Fibroblast of skin of scalp (primary cell): Measurements from ENCODE around the gene KLHDC8A.

Source experiments
- DNase-seq: peaks from one replicate; pipeline ENCODE4 v3.0.0-alpha.2; 2013

Gene KLHDC8A

GRCh38 chr1:205343431-205344065, 13.2 kb downstream of the KLHDC8A start:
- DNase-seq: no peak

DNA sequence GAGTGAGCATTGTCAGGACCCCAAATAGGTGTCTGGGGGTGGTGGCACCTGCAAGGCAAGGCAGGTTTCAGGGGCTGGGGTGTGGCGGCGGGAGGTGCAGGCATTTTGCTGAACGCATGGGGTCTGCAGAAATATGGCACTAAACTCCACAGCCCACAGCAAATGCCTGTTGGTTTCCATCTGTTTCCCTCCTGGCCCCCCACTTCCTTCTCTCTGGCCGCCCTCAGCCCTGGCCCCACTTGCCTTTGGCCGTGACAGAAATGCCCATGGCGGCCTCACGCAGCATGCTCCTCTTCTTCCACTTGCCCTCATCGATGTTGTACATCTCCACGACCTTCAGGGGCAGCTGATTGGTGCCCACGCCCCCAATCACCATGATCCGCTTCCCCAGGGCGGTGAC, 13.7 kb downstream of the KLHDC8A start:
- DNase-seq: no peak

DNA sequence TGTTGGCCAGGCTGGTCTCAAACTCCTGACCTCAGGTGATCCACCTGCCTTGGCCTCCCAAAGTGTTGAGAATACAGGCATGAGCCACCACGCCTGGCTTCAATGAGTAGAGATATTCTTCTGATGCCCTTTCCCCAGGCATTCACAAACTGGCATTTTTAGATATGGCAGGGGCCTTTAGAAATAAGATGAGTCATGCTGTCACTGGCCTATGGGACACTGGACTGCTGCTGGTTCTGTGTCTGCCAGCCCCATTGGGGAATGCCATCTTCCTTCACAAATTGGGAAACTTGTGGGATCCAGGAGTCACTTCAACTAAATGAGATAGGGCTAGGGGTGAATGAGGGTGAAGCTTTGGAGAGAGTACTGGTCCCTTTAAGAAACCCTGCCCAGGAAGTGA, 16.0 kb downstream of the KLHDC8A start:
- no peak for DNase-seq

DNA sequence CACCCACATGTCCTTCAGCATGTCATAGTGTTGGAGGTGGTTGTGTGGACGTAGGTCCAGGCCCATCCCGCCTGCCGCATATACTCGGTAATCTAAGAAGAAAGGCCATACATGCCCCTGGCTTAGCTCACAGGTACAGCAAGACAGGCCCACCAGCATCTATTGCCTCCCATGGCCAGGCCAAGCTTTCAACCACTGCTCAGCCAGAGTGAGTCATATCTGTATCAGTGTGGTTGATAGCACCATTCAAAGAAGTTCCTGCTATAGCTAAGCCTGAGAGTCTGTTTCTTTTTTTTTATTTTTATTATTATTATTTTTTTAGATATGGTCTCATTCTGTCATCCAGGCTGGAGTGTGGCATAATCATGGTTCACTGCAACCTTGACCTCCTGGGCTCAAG, 17.0 kb downstream of the KLHDC8A start:
- no peak for DNase-seq

- DNase-seq: no peak
Observed at GRCh38 chr1:205339197-205339702, 17.5 kb downstream of the KLHDC8A start.

- DNase-seq: no peak
Observed at GRCh38 chr1:205338011-205338410, 18.7 kb downstream of the KLHDC8A start.

DNA sequence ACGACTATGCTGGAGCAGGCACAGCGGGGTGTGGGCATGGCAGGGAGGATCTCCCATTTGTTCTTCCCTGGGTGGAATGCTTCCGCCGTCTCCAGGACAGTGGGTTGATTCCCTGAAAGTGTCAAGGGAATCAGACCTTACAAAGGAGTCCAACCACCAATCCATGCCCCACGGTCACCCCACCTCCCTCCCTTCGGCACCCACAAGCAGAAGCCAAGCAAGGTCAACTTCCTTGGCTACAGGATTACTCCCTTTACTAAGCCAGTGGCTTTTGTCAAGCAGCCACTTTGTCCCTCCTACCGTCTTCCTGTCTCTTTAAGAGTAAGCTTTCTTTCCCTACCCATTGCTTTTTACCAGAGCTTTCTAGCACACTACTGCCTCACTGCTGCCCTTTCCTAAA, 19.2 kb downstream of the KLHDC8A start:
- no peak for DNase-seq

DNA sequence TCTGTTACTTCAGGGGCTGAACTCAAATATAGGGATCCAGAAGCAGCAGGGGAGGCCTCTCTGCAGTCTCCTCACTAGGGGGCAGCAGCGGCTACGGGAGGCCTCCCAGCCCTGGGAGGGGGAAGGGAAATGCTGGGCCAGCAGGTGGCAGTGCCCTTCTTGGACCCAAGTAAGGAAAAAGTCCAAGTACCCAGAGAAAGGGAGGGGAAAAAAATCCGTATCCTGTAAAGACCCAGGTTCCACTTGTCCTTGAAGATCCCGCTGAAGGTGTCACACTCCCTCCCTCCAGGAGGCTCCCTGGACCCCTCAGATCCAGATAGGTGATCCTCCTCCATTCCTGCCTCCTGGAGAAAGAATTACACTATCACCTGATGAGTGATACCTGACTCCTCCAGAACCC, 21.0 kb downstream of the KLHDC8A start:
- DNase-seq: peak; percentile 67

GRCh38 chr1:205332015-205332791, 24.5 kb downstream of the KLHDC8A start:
- no peak for DNase-seq

GRCh38 chr1:205330150-205330549, 26.6 kb downstream of the KLHDC8A start:
- DNase-seq: no peak

DNA sequence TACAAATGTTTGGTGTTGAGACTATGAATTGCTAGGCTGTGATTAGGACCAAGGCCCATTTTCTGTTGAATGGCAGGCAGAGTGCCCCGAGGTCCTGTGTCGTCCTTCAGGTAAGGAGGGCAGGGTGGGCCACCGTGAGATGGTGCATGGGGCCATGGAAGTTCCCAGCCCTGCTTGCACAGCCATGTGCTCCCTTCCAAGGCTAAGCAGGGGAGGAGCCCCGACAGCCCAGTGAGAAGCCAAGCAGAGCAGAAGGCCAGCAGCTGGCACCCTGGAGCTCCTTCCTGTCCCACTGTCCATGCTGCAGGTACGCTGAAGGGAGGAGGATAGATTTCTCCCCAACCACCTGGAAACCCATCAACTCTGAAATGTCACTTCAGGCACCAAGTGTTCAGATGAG, 27.0 kb downstream of the KLHDC8A start:
- DNase-seq: no peak

- no peak for DNase-seq
Observed at GRCh38 chr1:205328476-205328875, 28.2 kb downstream of the KLHDC8A start.

DNA sequence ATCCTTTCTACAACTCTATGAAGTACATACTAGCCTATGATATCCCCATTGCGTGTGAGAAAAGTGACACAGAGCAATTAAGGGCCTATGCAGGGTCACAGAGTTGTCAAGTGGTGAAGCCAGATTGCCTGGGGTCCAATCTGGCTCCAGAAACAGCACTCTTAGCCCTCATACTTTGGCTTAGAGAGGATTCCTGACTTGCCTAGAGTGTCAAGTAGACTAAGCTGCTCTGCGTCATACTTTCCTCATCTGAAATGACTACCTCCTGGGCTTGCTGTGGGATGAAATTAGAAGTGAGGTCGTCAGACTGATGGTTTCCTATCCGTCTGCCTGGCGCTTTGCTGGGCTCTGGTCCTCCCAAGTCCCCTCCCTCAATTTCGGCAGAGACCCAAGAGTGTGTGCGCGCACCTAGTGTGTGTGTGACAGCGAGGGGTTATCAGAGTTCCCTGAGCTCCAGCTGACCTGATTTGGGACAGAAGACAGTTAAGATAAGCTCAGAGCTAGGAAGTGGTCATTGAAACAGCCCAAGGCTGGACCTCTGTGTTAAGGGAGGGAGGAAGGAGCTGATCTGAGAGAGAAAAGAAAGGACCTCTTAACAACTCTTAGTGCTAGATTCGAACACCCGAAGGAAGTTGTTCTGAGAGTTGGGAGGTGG, 29.8 kb downstream of the KLHDC8A start:
- no peak for DNase-seq

DNA sequence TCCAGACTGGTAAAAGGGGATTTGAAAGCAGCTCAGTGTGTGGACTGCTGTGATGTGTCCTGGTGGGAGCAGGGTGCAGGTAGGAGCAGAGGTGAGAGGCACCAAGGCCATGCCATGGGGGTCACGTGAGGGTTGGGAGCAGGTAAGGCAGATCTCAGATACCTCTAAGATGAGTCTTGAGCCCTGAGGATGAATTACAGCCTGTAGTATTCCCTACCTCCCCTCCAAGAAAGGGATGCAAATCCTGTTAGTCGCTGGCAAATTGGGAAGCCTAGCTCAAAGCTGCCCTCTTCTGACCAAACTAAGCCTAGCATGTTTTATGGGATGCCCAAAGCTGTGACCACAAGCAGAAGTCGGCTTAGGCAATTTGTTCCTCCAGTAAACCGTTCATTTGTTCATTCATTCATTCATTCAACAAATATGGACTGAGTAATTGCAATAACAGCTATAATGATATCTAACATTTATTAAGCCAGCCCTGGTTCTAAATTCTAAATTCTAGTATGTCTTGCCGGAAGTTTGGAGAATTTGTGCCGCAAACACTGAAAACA, 31.3 kb downstream of the KLHDC8A start:
- peak; percentile 80 for DNase-seq

GRCh38 chr1:205324781-205325180, 31.9 kb downstream of the KLHDC8A start:
- peak; percentile 72 for DNase-seq

DNA sequence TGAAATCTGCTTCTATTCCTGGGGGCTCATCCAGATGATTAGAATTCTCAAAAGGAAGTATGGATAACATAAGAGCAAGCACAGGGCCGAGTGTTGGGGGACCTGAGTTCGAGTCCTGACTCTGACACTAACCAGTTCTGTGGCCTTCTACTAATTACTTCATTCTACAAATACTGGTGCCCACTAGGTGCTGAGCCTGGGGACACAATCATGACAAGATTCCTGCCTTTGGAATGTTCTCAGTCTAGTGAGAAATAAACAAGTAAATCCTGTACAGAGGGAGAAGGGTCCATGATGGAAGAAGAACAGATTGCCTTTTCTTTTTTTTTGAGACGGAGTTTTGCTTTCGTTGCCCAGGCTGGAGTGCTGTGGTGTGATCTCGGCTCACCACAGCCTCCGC, 32.9 kb downstream of the KLHDC8A start:
- no peak for DNase-seq

DNA sequence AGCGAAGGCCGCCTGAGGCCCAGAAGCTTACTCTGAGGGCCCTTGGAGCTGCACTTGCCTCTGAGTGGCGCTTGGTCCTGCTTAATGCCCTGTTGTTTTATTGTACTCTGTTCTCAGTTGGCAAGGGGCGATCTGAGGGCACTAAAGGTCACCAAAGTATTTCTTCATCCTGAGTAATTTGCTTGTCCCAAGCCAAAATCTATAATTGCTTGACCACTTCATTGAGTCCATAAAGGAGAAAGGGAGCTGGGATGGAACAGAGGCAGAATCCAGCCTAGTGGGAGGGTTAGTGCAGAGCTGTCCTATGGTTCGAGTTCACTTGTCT, 34.8 kb downstream of the KLHDC8A start:
- no peak for DNase-seq

- peak; percentile 90 for DNase-seq
Observed at GRCh38 chr1:205321162-205321958, 35.4 kb downstream of the KLHDC8A start, which contains the start of gene NUAK2. Gene NUAK2 (minus strand): TSS chr1:205321745. CDS start chr1:205321628, 117 bp downstream.

DNA sequence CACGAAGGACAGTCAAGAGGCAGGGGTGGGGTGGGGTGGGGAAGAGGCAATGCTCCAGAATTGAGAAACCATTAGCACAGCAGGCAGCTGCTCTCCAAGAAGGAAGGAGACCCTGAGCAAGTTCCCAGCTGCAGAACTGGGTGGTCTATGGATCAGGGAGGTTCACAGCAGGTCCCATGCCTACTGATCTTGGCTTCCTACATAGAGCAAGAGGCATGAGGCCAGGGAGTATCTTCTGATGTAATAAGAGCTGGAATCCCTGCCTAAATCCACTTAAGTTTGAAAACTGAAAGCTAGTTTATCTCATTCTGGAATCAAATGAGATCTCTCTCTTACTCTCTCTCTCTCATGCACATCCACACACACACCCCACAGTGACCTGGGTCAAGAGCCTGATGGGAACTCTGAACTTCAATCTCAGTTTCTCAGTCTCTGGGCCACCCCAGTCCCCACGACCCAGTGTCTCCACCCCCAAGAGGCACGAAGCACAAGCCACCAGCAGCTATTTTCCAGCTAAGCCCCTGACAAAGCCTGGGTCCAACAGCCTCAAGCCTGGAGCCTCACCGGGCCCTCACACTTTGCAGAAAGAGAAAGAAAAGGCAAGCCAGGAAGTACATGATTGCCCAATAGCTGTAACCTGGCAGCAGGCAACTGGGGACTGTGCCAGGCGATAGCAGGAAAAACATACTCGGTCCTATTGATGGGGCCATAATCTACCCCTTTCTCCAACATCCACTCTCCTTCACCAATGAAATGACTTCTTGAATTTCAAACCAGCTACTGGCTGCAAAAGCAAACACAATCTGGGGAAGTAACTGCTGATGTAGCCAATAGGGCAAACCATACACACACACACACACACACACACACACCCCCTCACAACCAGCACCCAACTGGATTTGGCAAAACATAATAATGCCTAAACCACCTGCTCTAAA, 37.4 kb downstream of the KLHDC8A start:
- peak; percentile 52 for DNase-seq

- DNase-seq: no peak
Observed at GRCh38 chr1:205318231-205318991, 38.3 kb downstream of the KLHDC8A start.
